PC-3 (cell line): Measurements from ENCODE around the gene ELOVL2. TPM values are rescaled to one million over a fixed set of nuclear protein-coding genes. Genes with fewer than 3 reads are reported as not detected.

Source experiments
- ATAC-seq: fragments of 200-7000 bp; cut with Tn5 transposase; 2 replicates; pipeline ENCODE4 v1.9.1; 2020; ENCODE audit warnings: mild to moderate bottlenecking, moderate library complexity
- BruUV-seq: library from RNA; stranded (reverse); fragments of 400-500 nt; replicated peaks from 2 replicates; lab custom pipeline; 2021; lab: Mats Ljungman, UMichigan
- CTCF ChIA-PET: fragments of 300-600 bp; sonication (Branson Sonifier 250); formaldehyde crosslinking; loops from one replicate; lab custom pipeline; 2022; ENCODE audit warnings: antibody characterized with exemption; lab: Charles Lee
- POLR2A ChIA-PET: fragments of 300-600 bp; sonication (Branson Sonifier 250); formaldehyde crosslinking; loops from one replicate; lab custom pipeline; 2022; ENCODE audit warnings: antibody characterized with exemption; ENCODE audit not compliant: unreplicated experiment; lab: Charles Lee
- DNase-seq: peaks from one replicate; pipeline ENCODE4 v3.0.0-alpha.2; 2015
- H2AFZ ChIP-seq: fragments of 300-600 bp; sonication (generic); 2 replicates; pipeline ENCODE4 v1.6.0; 2016; ENCODE audit warnings: antibody characterized with exemption, low read length
- H3F3A ChIP-seq: fragments of 300-600 bp; sonication (generic); one replicate; pipeline ENCODE4 v1.6.0; 2017; ENCODE audit warnings: antibody characterized with exemption, low read length, control low read depth, mild to moderate bottlenecking; ENCODE audit not compliant: unreplicated experiment
- H3K27ac ChIP-seq: fragments of 300-600 bp; sonication (generic); 2 replicates; pipeline ENCODE4 v1.5.1; 2016; ENCODE audit warnings: mild to moderate bottlenecking, low read length
- H3K27me3 ChIP-seq: fragments of 300-600 bp; sonication (generic); 2 replicates; pipeline ENCODE4 v1.6.1; 2016; ENCODE audit warnings: low read length, mixed read lengths
- H3K36me3 ChIP-seq: fragments of 300-600 bp; sonication (generic); 2 replicates; pipeline ENCODE4 v1.6.1; 2016; ENCODE audit warnings: low read depth, mixed run types, low read length, mixed read lengths
- H3K4me1 ChIP-seq: fragments of 300-600 bp; sonication (generic); 2 replicates; pipeline ENCODE4 v1.5.1; 2016; ENCODE audit warnings: low read length; ENCODE audit not compliant: insufficient read depth
- H3K4me2 ChIP-seq: fragments of 300-600 bp; sonication (generic); 2 replicates; pipeline ENCODE4 v1.6.0; 2016; ENCODE audit warnings: low read length
- H3K4me3 ChIP-seq: fragments of 300-600 bp; sonication (generic); 2 replicates; pipeline ENCODE4 v1.5.1; 2016; ENCODE audit warnings: mild to moderate bottlenecking, low read length, mixed read lengths
- H3K79me2 ChIP-seq: fragments of 300-600 bp; sonication (generic); 2 replicates; pipeline ENCODE4 v1.6.1; 2017; ENCODE audit warnings: low read length, mixed read lengths
- H3K9ac ChIP-seq: fragments of 300-600 bp; sonication (generic); 2 replicates; pipeline ENCODE4 v1.6.0; 2016; ENCODE audit warnings: mild to moderate bottlenecking, low read length
- H3K9me2 ChIP-seq: fragments of 300-600 bp; sonication (generic); replicated peaks from 2 replicates; pipeline ENCODE4 v1.6.1; 2016; ENCODE audit warnings: mixed run types, low read length, mixed read lengths
- H3K9me3 ChIP-seq: fragments of 300-600 bp; sonication (generic); 2 replicates; pipeline ENCODE4 v1.6.1; 2016; ENCODE audit warnings: low read length, mixed read lengths
- H4K20me1 ChIP-seq: fragments of 300-600 bp; sonication (generic); 2 replicates; pipeline ENCODE4 v1.6.1; 2016; ENCODE audit warnings: low read length, mixed read lengths
- EZH2 ChIP-seq: fragments of 300-600 bp; sonication (generic); IDR thresholded peaks from one replicate; pipeline ENCODE4 v1.6.1; 2017; ENCODE audit warnings: antibody characterized with exemption, mild to moderate bottlenecking, low read length; ENCODE audit not compliant: unreplicated experiment
- EZH2phosphoT487 ChIP-seq: fragments of 300-600 bp; sonication (generic); IDR thresholded peaks from 2 replicates; pipeline ENCODE4 v1.6.1; 2018; ENCODE audit warnings: mild to moderate bottlenecking, antibody characterized with exemption, low read length, borderline replicate concordance
- intact Hi-C: fragments of 100-400 bp; cut with micrococcal nuclease; formaldehyde crosslinking; loops from 2 replicates; pipeline ENCODE4 v1.9.0; 2023
- total RNA-seq: library from RNA; depleted of rRNA; stranded (reverse); fragments of >200 nt; gene quantifications from 2 replicates; pipeline ENCODE4 v1.2.3, GENCODE V29; 2014
- TF ChIP-seq, protein P1 (sequence below): fragments of 300-600 bp; sonication (generic); conservative IDR thresholded peaks from 2 replicates; pipeline ENCODE4 v1.5.1; 2017; ENCODE audit warnings: antibody characterized with exemption, low read depth, mild to moderate bottlenecking, low read length

Gene ELOVL2
- total RNA-seq, 1 experiment from 2014 or later, result 0.91 TPM

- ATAC-seq (no peak), DNase-seq (no peak)
- no peaks in the 10 kb centered on the region for H3K36me3 ChIP-seq
- H3K4me1 ChIP-seq, result peaks cover 8% of the 10 kb centered on the region
- H3K4me3 ChIP-seq, result no peak overlapping the region
- H3F3A ChIP-seq, result no peaks in the 10 kb centered on the region
- H3K4me2 ChIP-seq, result no peak overlapping the region
- no peak for TF ChIP-seq EZH2phosphoT487
- TF ChIP-seq EZH2, result no peak
- TF ChIP-seq, protein P1, sequence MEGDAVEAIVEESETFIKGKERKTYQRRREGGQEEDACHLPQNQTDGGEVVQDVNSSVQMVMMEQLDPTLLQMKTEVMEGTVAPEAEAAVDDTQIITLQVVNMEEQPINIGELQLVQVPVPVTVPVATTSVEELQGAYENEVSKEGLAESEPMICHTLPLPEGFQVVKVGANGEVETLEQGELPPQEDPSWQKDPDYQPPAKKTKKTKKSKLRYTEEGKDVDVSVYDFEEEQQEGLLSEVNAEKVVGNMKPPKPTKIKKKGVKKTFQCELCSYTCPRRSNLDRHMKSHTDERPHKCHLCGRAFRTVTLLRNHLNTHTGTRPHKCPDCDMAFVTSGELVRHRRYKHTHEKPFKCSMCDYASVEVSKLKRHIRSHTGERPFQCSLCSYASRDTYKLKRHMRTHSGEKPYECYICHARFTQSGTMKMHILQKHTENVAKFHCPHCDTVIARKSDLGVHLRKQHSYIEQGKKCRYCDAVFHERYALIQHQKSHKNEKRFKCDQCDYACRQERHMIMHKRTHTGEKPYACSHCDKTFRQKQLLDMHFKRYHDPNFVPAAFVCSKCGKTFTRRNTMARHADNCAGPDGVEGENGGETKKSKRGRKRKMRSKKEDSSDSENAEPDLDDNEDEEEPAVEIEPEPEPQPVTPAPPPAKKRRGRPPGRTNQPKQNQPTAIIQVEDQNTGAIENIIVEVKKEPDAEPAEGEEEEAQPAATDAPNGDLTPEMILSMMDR, result no peak
- CTCF ChIA-PET, result no interaction called here
- no peaks in the 10 kb centered on the region for H4K20me1 ChIP-seq
- BruUV-seq, result no TSS peak
- no peak overlapping the region for H3K9ac ChIP-seq
- intact Hi-C loops, result no loop called here
- no peaks in the 10 kb centered on the region for H3K79me2 ChIP-seq
- no peaks in the 10 kb centered on the region for H3K9me3 ChIP-seq
- H3K27ac ChIP-seq, result no peak overlapping the region
- no peaks in the 10 kb centered on the region for H3K9me2 ChIP-seq
- POLR2A ChIA-PET, result no interaction called here
- H3K27me3 ChIP-seq, result no peaks in the 10 kb centered on the region
- H2AFZ ChIP-seq, result no peak overlapping the region
Observed at GRCh38 chr6:11016452-11016851, 27.7 kb downstream of the ELOVL2 start.

GRCh38 chr6:11015102-11015501, 29.0 kb downstream of the ELOVL2 start:
- DNase-seq (no peak), ATAC-seq (no peak)
- no peak overlapping the region for H2AFZ ChIP-seq
- H3K4me1 ChIP-seq, result peaks cover 11% of the 10 kb centered on the region
- H3K9ac ChIP-seq, result no peak overlapping the region
- intact Hi-C loops, result no loop called here
- H3K79me2 ChIP-seq, result no peaks in the 10 kb centered on the region
- H3K9me3 ChIP-seq, result no peaks in the 10 kb centered on the region
- BruUV-seq, result no TSS peak
- no peak overlapping the region for H3K4me3 ChIP-seq
- CTCF ChIA-PET, result no interaction called here
- no peaks in the 10 kb centered on the region for H3K36me3 ChIP-seq
- no peaks in the 10 kb centered on the region for H3F3A ChIP-seq
- H4K20me1 ChIP-seq, result no peaks in the 10 kb centered on the region
- no peaks in the 10 kb centered on the region for H3K27me3 ChIP-seq
- no peak overlapping the region for H3K4me2 ChIP-seq
- H3K9me2 ChIP-seq, result no peaks in the 10 kb centered on the region
- POLR2A ChIA-PET, result no interaction called here
- no peak overlapping the region for H3K27ac ChIP-seq
- TF ChIP-seq EZH2phosphoT487 (no peak), EZH2 (no peak)

DNA sequence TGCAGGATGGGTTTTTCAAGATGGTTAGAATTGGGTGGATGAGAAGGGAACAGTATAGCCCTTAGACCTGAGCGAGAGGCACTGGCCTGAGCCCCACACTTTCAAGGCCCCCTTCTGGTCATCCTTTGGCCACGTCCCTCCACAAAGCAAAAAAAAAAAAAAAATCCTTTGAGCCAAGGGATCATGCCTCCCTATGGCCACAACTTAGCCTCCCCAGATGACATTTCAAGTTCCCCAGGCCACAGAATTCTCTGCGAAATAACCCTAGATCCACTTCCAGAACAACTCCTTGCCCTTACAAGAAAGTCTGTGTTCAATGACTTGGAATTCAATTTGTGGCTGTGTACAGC, 30.4 kb downstream of the ELOVL2 start:
- intact Hi-C loops, result no loop called here
- POLR2A ChIA-PET, result no interaction called here

More for the DNA sequence above, 30.4 kb downstream of the ELOVL2 start:
- no TSS peak for BruUV-seq
- H2AFZ ChIP-seq, result no peak overlapping the region
- H3K27ac ChIP-seq, result no peak overlapping the region
- H4K20me1 ChIP-seq, result no peaks in the 10 kb centered on the region
- H3K9me2 ChIP-seq, result no peaks in the 10 kb centered on the region
- no peak overlapping the region for H3K4me3 ChIP-seq
- no peak for TF ChIP-seq EZH2
- no peak for TF ChIP-seq EZH2phosphoT487
- TF ChIP-seq, protein P1, result no peak
- H3K9ac ChIP-seq, result no peak overlapping the region
- H3K4me2 ChIP-seq, result no peak overlapping the region
- no peaks in the 10 kb centered on the region for H3K27me3 ChIP-seq
- no peaks in the 10 kb centered on the region for H3K79me2 ChIP-seq
- ATAC-seq, result no peak
- CTCF ChIA-PET, result no interaction called here
- no peaks in the 10 kb centered on the region for H3K9me3 ChIP-seq
- DNase-seq, result no peak
- H3F3A ChIP-seq, result no peaks in the 10 kb centered on the region
- no peaks in the 10 kb centered on the region for H3K36me3 ChIP-seq
- peaks cover 23% of the 10 kb centered on the region for H3K4me1 ChIP-seq
